Activated T-cell treated with anti-CD3 and anti-CD28 coated beads, Interleukin-2, amount 50 U/mL, for 4 hours (primary cell): ENCODE data around the gene DCN. TPM values are rescaled to one million over a fixed set of nuclear protein-coding genes. Genes with fewer than 3 reads are reported as not detected.

Experiments used
- ATAC-seq, 2 donors: fragments of 200-7000 bp; cut with Tn5 transposase; one replicate each; pipeline ENCODE4 v1.10.0; 2021
- DNase-seq: peaks from one replicate; pipeline ENCODE4 v3.0.0-alpha.2; 2020
- H3K27me3 Mint-ChIP-seq: one replicate; pipeline ENCODE4 v1.8.0; 2021; ENCODE audit warnings: low read depth, mixed read lengths
- H3K36me3 Mint-ChIP-seq: one replicate; pipeline ENCODE4 v1.8.0; 2022; ENCODE audit warnings: mixed read lengths; ENCODE audit not compliant: insufficient read depth
- H3K4me1 Mint-ChIP-seq: one replicate; pipeline ENCODE4 v1.8.0; 2021; ENCODE audit warnings: low read depth, mixed read lengths
- H3K4me3 Mint-ChIP-seq: one replicate; pipeline ENCODE4 v1.8.0; 2021; ENCODE audit warnings: mild to moderate bottlenecking, moderate library complexity, mixed read lengths
- H3K9me3 Mint-ChIP-seq: one replicate; pipeline ENCODE4 v1.8.0; 2021; ENCODE audit warnings: mixed read lengths
- total RNA-seq, 3 donors: library from RNA; stranded (reverse); gene quantifications; one replicate each; pipeline ENCODE4 v1.2.1, GENCODE V29; 2021

The DCN gene
- total RNA-seq, 3 donors from 2014 or later: 1.6 to 4.0 (median 3.4) TPM

DNA sequence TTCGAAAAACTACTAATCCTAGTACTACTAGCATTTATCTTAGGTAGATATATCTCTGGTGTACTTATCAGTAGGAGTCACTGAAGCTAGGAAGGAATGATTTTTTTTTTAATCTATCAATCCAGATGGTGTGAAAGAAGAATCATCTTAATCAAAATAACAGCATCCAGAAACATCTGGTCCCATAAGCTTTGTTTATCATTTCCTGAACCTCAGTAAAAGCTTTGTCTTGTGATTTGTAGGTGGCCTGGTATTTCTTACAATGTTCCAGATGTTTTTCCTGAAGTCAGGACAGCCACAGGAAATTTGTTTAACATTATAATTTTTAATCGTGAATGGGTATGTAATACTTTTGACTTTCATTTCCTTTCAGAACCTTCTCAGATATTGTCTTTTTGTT, 43.3 kb downstream of the DCN start:
- H3K27me3 Mint-ChIP-seq: peaks cover 11% of the 10 kb centered on the region
- H3K9me3 Mint-ChIP-seq: no peaks in the 10 kb centered on the region
- H3K4me1 Mint-ChIP-seq: no peaks in the 10 kb centered on the region
- no peak for ATAC-seq
- no peak overlapping the region for H3K4me3 Mint-ChIP-seq
- DNase-seq: no peak
- no peaks in the 10 kb centered on the region for H3K36me3 Mint-ChIP-seq

DNA sequence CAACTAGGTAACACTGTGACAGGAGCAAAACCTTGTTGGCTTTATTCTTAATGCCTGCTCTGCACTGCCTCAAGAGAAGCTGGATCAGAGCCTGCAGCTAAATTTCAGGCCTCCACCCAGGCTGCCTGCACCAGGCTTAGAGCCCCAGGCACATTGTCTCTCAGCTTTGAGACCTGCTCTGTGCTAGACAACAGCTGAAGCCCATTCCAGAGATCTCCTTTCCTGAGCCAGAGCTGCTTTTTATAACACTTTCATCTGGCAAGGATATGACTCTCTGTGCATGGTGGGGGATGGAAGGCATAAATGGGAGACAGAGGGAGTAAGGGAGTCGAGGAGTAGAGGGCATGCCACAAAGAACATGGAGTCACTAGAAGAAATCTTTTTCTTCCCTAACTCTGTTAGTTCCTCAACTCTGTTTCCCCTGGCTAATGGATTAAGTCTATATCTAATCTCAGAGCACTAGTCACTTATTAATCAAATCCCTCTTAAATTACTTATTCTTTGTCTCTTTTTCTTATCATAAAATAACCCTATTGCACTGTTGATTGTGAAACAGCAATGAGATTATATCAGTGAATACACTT, 44.2 kb downstream of the DCN start:
- DNase-seq (no peak), ATAC-seq (no peak)
- peaks cover 11% of the 10 kb centered on the region for H3K27me3 Mint-ChIP-seq
- H3K4me3 Mint-ChIP-seq: no peak overlapping the region
- no peaks in the 10 kb centered on the region for H3K36me3 Mint-ChIP-seq
- no peaks in the 10 kb centered on the region for H3K9me3 Mint-ChIP-seq
- H3K4me1 Mint-ChIP-seq: no peaks in the 10 kb centered on the region

DNA sequence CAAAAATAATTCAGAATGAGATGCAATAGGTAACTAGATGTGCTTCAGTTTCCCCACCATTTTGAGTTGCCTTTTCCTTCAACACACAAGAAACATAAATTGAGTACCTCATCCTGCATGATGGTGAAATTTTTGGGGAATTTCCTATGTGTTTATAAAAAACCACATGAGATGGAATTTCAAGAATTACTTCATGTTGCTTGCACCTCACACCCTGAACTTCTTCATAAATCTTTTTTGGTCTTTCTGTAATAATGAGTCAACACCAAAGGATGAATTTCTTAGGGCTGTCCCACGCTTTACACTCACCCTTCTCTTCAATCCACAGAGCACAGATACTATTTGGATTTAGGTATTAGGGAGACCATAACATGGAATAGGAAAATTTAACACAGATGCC, 48.7 kb downstream of the DCN start:
- no peaks in the 10 kb centered on the region for H3K36me3 Mint-ChIP-seq
- ATAC-seq (no peak), DNase-seq (no peak)
- H3K27me3 Mint-ChIP-seq: peaks cover 4% of the 10 kb centered on the region
- no peaks in the 10 kb centered on the region for H3K4me1 Mint-ChIP-seq
- H3K9me3 Mint-ChIP-seq: no peaks in the 10 kb centered on the region
- no peak overlapping the region for H3K4me3 Mint-ChIP-seq

- H3K4me1 Mint-ChIP-seq: no peaks in the 10 kb centered on the region
- H3K9me3 Mint-ChIP-seq: no peaks in the 10 kb centered on the region
- ATAC-seq: no peak
- H3K27me3 Mint-ChIP-seq: peaks cover 2% of the 10 kb centered on the region
- H3K4me3 Mint-ChIP-seq: no peak overlapping the region
- H3K36me3 Mint-ChIP-seq: no peaks in the 10 kb centered on the region
- no peak for DNase-seq
These were observed 52.8 kb downstream of the DCN start for GRCh38 chr12:91129662-91130362.

- no peaks in the 10 kb centered on the region for H3K36me3 Mint-ChIP-seq
- no peak overlapping the region for H3K4me3 Mint-ChIP-seq
- no peaks in the 10 kb centered on the region for H3K4me1 Mint-ChIP-seq
- DNase-seq (no peak), ATAC-seq (no peak)
- H3K27me3 Mint-ChIP-seq: peaks cover 2% of the 10 kb centered on the region
- H3K9me3 Mint-ChIP-seq: no peaks in the 10 kb centered on the region
These were observed 54.9 kb downstream of the DCN start for GRCh38 chr12:91127751-91128150.

DNA sequence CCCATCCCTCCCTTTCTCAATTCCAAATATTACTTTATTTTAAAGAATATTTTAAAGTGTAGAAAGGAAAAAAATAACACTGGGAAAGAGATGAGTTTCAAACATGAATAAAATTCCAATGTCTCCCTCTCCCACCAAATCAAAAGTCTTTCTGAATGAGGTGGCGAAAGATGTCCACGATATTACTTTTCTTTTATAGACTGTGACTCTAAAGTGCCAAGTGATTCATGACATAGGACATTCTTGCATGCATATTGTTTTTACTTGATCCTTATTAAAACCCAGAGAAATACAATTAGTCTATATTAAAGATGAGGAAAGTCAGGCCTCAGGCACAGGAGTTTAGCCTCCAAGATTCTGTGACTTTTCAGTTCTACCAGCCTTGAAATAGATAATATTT, 55.3 kb downstream of the DCN start:
- DNase-seq: no peak
- Mint-ChIP-seq H3K4me3 (no peak overlapping the region), H3K9me3 (no peaks in the 10 kb centered on the region), H3K36me3 (no peaks in the 10 kb centered on the region), H3K4me1 (no peaks in the 10 kb centered on the region), H3K27me3 (peaks cover 2% of the 10 kb centered on the region)
- ATAC-seq: no peak

DNA sequence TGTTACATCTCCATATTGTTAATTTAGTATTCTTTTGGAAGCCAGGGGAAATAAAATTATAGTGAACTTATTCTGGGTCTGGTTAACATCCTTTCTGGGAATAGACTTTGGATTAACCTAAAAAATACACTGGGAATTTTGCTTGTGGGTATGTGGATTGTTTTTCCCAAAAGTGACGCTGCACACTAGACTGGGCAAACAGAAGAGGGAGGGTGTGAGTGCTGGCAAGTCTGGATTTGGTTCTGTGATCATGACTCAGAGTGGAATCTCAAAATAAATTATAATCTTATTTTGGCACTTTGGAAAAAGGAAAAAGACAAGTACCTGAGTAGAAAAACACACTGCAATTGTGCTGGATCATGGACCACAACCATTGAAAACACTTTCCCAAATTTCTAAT, 56.1 kb downstream of the DCN start:
- ATAC-seq: no peak
- Mint-ChIP-seq H3K9me3 (no peaks in the 10 kb centered on the region), H3K27me3 (peaks cover 2% of the 10 kb centered on the region), H3K36me3 (no peaks in the 10 kb centered on the region), H3K4me1 (no peaks in the 10 kb centered on the region), H3K4me3 (no peak overlapping the region)
- DNase-seq: no peak

DNA sequence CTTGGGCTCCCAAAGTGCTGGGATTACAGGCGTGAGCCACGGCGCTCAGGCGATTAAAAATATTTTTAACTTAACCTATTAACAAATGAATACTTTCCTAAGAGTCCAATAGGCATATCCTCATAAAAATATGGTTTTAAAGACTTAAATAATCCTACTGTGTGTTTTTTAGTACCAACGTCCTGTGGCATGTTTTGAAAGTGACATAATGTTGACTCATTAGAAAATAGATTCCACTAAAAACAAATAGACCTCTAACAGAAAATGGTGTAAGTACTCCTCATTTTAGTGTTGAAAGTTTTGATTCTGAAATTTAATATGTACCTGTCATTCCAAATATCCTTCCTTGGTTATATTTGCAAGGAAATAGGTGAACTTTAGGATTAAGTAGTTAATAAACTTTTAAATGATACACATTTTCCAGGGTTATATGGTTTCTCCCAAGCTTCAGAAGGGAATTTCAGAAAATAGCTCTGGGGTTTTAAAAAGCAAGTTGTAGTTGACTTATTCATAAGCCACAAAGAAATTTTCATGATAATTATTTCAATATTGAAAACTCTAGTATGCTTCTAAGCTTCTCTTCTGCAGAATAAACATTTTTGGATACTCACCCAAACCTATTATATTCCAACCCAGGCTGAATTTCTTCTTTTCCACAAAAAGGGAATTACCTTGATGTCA, 59.2 kb downstream of the DCN start:
- H3K9me3 Mint-ChIP-seq: no peaks in the 10 kb centered on the region
- ATAC-seq (no peak), DNase-seq (no peak)
- H3K4me3 Mint-ChIP-seq: no peak overlapping the region
- no peaks in the 10 kb centered on the region for H3K4me1 Mint-ChIP-seq
- H3K36me3 Mint-ChIP-seq: no peaks in the 10 kb centered on the region
- peaks cover 2% of the 10 kb centered on the region for H3K27me3 Mint-ChIP-seq

- no peaks in the 10 kb centered on the region for H3K4me1 Mint-ChIP-seq
- no peak for DNase-seq
- no peaks in the 10 kb centered on the region for H3K27me3 Mint-ChIP-seq
- H3K4me3 Mint-ChIP-seq: no peak overlapping the region
- H3K9me3 Mint-ChIP-seq: no peaks in the 10 kb centered on the region
- ATAC-seq: no peak
- no peaks in the 10 kb centered on the region for H3K36me3 Mint-ChIP-seq
These were observed 61.8 kb downstream of the DCN start for GRCh38 chr12:91120781-91121180.

DNA sequence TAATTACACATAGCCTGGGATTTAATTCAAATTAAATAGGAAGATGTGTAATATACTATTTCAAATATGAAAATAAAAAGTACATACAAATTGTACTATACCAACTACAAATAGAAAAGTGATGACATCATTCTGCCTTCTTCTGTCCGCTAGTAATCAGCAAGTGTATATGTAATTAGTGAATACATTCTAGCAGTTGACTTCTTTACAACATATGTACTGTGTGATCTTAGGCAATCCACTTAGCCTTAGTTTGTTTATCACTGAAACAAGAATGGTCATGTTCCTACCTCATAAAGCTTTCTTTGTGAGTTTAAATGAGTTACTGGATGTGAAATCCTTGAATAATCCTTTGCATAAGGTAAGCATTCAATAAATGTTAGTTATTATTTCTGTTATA, 63.5 kb downstream of the DCN start:
- Mint-ChIP-seq H3K4me3 (no peak overlapping the region), H3K4me1 (no peaks in the 10 kb centered on the region), H3K9me3 (no peaks in the 10 kb centered on the region), H3K36me3 (no peaks in the 10 kb centered on the region), H3K27me3 (no peaks in the 10 kb centered on the region)
- ATAC-seq (no peak), DNase-seq (no peak)

DNA sequence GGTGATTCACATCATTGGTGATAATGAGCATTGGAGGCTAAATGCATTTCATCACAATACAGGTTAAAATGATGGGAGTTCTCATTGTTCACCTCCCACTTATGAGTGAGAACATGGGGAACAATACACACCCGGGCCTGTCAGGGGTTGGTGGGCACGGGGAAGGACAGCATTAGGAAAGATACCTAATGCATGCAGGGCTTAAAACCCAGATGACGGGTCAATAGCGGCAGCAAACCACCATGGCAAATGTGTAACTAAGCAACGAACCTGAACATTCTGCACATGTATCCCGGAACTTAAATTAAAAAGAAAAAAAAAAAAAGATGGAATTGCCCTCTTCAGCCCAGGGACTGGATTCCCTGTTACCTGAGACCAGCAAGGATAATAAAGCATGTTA, 69.0 kb downstream of the DCN start:
- no peaks in the 10 kb centered on the region for H3K36me3 Mint-ChIP-seq
- H3K4me3 Mint-ChIP-seq: no peak overlapping the region
- H3K27me3 Mint-ChIP-seq: no peaks in the 10 kb centered on the region
- ATAC-seq (no peak), DNase-seq (no peak)
- no peaks in the 10 kb centered on the region for H3K4me1 Mint-ChIP-seq
- H3K9me3 Mint-ChIP-seq: no peaks in the 10 kb centered on the region

GRCh38 chr12:91111366-91112325, 71.0 kb downstream of the DCN start, which contains the start of gene LUM:
Gene LUM, minus strand, starts transcription at chr12:91111494. Its CDS starts 2,515 bp downstream, at chr12:91108979.
- Mint-ChIP-seq H3K36me3 (no peaks in the 10 kb centered on the region), H3K4me3 (no peak within 1 kb of the TSS), H3K4me1 (no peaks in the 10 kb centered on the region), H3K9me3 (no peaks in the 10 kb centered on the region), H3K27me3 (no peaks in the 10 kb centered on the region)
- DNase-seq: no peak
- no peak for ATAC-seq

GRCh38 chr12:91110311-91110924, 72.2 kb downstream of the DCN start:
- ATAC-seq (no peak), DNase-seq (no peak)
- no peaks in the 10 kb centered on the region for H3K36me3 Mint-ChIP-seq
- no peak overlapping the region for H3K4me3 Mint-ChIP-seq
- H3K4me1 Mint-ChIP-seq: no peaks in the 10 kb centered on the region
- H3K9me3 Mint-ChIP-seq: no peaks in the 10 kb centered on the region
- no peaks in the 10 kb centered on the region for H3K27me3 Mint-ChIP-seq
